Endodermal cell (in vitro differentiated cells): ENCODE data around the gene WASHC4. TPM values are rescaled to one million over a fixed set of nuclear protein-coding genes. Genes with fewer than 3 reads are reported as not detected.

Experiments used
- DNase-seq: peaks from one replicate; pipeline ENCODE4 v3.0.0-alpha.2; 2017
- H3K27ac ChIP-seq: 2 replicates; pipeline ENCODE4 v1.5.1; 2013; ENCODE audit warnings: mild to moderate bottlenecking, low read depth, low read length, moderate library complexity
- H3K27me3 ChIP-seq: 2 replicates; pipeline ENCODE4 v1.6.1; 2013; ENCODE audit warnings: mild to moderate bottlenecking, low read length, moderate library complexity; ENCODE audit not compliant: insufficient read depth, control insufficient read depth, poor library complexity, severe bottlenecking
- H3K36me3 ChIP-seq: 2 replicates; pipeline ENCODE4 v1.7.0; 2013; ENCODE audit warnings: mild to moderate bottlenecking, low read length, moderate library complexity; ENCODE audit not compliant: control insufficient read depth, insufficient read depth
- H3K4me1 ChIP-seq: one replicate; pipeline ENCODE4 v1.7.0; 2013; ENCODE audit warnings: low read length; ENCODE audit not compliant: control insufficient read depth, insufficient read depth
- H3K4me3 ChIP-seq: 2 replicates; pipeline ENCODE4 v1.5.1; 2013; ENCODE audit warnings: mild to moderate bottlenecking, low read length, moderate library complexity
- H3K9ac ChIP-seq: 2 replicates; pipeline ENCODE4 v1.6.1; 2013; ENCODE audit warnings: mild to moderate bottlenecking, low read length, moderate library complexity; ENCODE audit not compliant: poor library complexity, severe bottlenecking; ENCODE audit errors: extremely low read depth
- H3K9me3 ChIP-seq: 2 replicates; pipeline ENCODE4 v1.6.1; 2013; ENCODE audit warnings: mild to moderate bottlenecking, low read length, moderate library complexity; ENCODE audit not compliant: control insufficient read depth
- H3K27ac Mint-ChIP-seq: 2 replicates; pipeline ENCODE4 v1.8.0; 2020; ENCODE audit warnings: mixed read lengths
- H3K27me3 Mint-ChIP-seq: 2 replicates; pipeline ENCODE4 v1.8.0; 2021; ENCODE audit warnings: mild to moderate bottlenecking, mixed read lengths; ENCODE audit not compliant: insufficient read depth
- H3K36me3 Mint-ChIP-seq: 2 replicates; pipeline ENCODE4 v1.8.0; 2020; ENCODE audit warnings: low read depth, mixed read lengths
- H3K4me1 Mint-ChIP-seq: 2 replicates; pipeline ENCODE4 v1.8.0; 2020; ENCODE audit warnings: mixed read lengths
- H3K4me3 Mint-ChIP-seq: 2 replicates; pipeline ENCODE4 v1.8.0; 2020; ENCODE audit warnings: mild to moderate bottlenecking, moderate library complexity, mixed read lengths
- H3K9me3 Mint-ChIP-seq: 2 replicates; pipeline ENCODE4 v1.8.0; 2020; ENCODE audit warnings: mild to moderate bottlenecking, mixed read lengths
- CTCF ChIP-seq: fragments of 200-600 bp; sonication (generic); conservative IDR thresholded peaks from 2 replicates; pipeline ENCODE4 v1.5.0; 2021; ENCODE audit warnings: antibody characterized with exemption, mild to moderate bottlenecking
- WGBS, 2 experiments: methylation state at CpG; one replicate each; pipeline versions ENCODE4 v1.1.5 to v1.1.7; 2013; ENCODE audit warnings: missing lambda C conversion rate in 2 of 2, mixed read lengths in 1 of 2; ENCODE audit not compliant: insufficient coverage in 1 of 2, insufficient read length in 1 of 2; 5-methylcytosine and 5-hydroxymethylcytosine counted together
- total RNA-seq, 2 donors: library from RNA; stranded (reverse); fragmentation: NEBNext Ultra II Directional in 1 of 2; extraction: Animal tissue kit (Norgen Biotek cat#: 25700) in 1 of 2; gene quantifications; 2 replicates in 1 of 2; 3 replicates in 1 of 2; pipeline ENCODE4 v1.2.1, GENCODE V29; 2021

Gene WASHC4
- total RNA-seq, 2 donors from 2014 or later = 39.7 to 40.6 TPM

- Histone ChIP-seq H3K36me3 (peaks cover 78% of the 10 kb centered on the region), H3K9me3 (no peaks in the 10 kb centered on the region), H3K27ac (no peak overlapping the region), H3K4me1 (no peaks in the 10 kb centered on the region), H3K9ac (no peak overlapping the region), H3K4me3 (no peak overlapping the region), H3K27me3 (no peaks in the 10 kb centered on the region)
- DNase-seq = no peak
- WGBS, 2 experiments = 96 to 100% methylated on average over 1 to 3 of the region's 3 CpGs
- TF ChIP-seq CTCF = no peak
- no peak overlapping the region for H3K4me3 Mint-ChIP-seq
- no peaks in the 10 kb centered on the region for H3K9me3 Mint-ChIP-seq
- H3K4me1 Mint-ChIP-seq = no peaks in the 10 kb centered on the region
- H3K27ac Mint-ChIP-seq = no peak overlapping the region
- H3K36me3 Mint-ChIP-seq = peaks cover 66% of the 10 kb centered on the region
- H3K27me3 Mint-ChIP-seq = no peaks in the 10 kb centered on the region
Measured at GRCh38 chr12:105162174-105162573, 54.6 kb downstream of the WASHC4 start.

- no peak overlapping the region for H3K4me3 ChIP-seq
- Mint-ChIP-seq H3K36me3 (peaks cover 62% of the 10 kb centered on the region), H3K9me3 (no peaks in the 10 kb centered on the region), H3K27ac (no peak overlapping the region), H3K4me1 (no peaks in the 10 kb centered on the region), H3K4me3 (no peak overlapping the region), H3K27me3 (no peaks in the 10 kb centered on the region)
- TF ChIP-seq CTCF = no peak
- H3K36me3 ChIP-seq = peaks cover 90% of the 10 kb centered on the region
- WGBS, 2 experiments = 98% methylated on average over 2 of the region's 2 CpGs; no CpG with 5 or more reads in 1 of the 2 experiments
- no peaks in the 10 kb centered on the region for H3K27me3 ChIP-seq
- DNase-seq = no peak
- no peak overlapping the region for H3K9ac ChIP-seq
- H3K4me1 ChIP-seq = no peaks in the 10 kb centered on the region
- no peak overlapping the region for H3K27ac ChIP-seq
- H3K9me3 ChIP-seq = no peaks in the 10 kb centered on the region
Measured at GRCh38 chr12:105164068-105164467, 56.5 kb downstream of the WASHC4 start.

GRCh38 chr12:105166736-105167135, 59.2 kb downstream of the WASHC4 start:
- H3K4me3 Mint-ChIP-seq = no peak overlapping the region
- no peak overlapping the region for H3K27ac ChIP-seq
- no peak overlapping the region for H3K27ac Mint-ChIP-seq
- H3K27me3 Mint-ChIP-seq = no peaks in the 10 kb centered on the region
- 100% methylated on average over 1 of the region's 1 CpG for WGBS, 2 experiments
- no peaks in the 10 kb centered on the region for H3K9me3 ChIP-seq
- H3K9ac ChIP-seq = no peak overlapping the region
- no peaks in the 10 kb centered on the region for H3K9me3 Mint-ChIP-seq
- H3K27me3 ChIP-seq = no peaks in the 10 kb centered on the region
- peaks cover 2% of the 10 kb centered on the region for H3K4me1 ChIP-seq
- H3K4me3 ChIP-seq = no peak overlapping the region
- peaks cover 86% of the 10 kb centered on the region for H3K36me3 ChIP-seq
- H3K36me3 Mint-ChIP-seq = peaks cover 48% of the 10 kb centered on the region
- no peak for DNase-seq
- peaks cover 4% of the 10 kb centered on the region for H3K4me1 Mint-ChIP-seq
- no peak for TF ChIP-seq CTCF
